ENCODE data around the gene ARHGEF39. TPM values are rescaled to one million over a fixed set of nuclear protein-coding genes. Genes with fewer than 3 reads are reported as not detected.
"Not testable (repeated sequence)": the region's sequence is repeated elsewhere in the genome, so short reads cannot be mapped to it uniquely, and the experiment has no call there.

Gene ARHGEF39
- total RNA-seq, 6 experiments from 2014 or later, result 0.11 to 3.6 (median 0.43) TPM

- H3K36me3 ChIP-seq, result no peaks in the 10 kb centered on the region
- TF ChIP-seq CTCF (IDR thresholded peaks at IDR 0.05), result peak; percentile 95 to 98 (median 98)
- peak; percentile 88 for TF ChIP-seq POLR2A (IDR thresholded peaks at IDR 0.05)
- no peaks in the 10 kb centered on the region for H3K4me1 ChIP-seq
- intact Hi-C loops (cut with DNase I), result no loop called here
- H3K27me3 ChIP-seq, result no peaks in the 10 kb centered on the region
- peak; percentile 97 to 99 (median 98) for ATAC-seq
- 2% methylated on average over 13 of the region's 58 CpGs for WGBS (ENCODE audit: insufficient coverage, low coverage, low lambda C conversion rate, missing lambda C conversion rate)
- H3K9me3 ChIP-seq, result no peaks in the 10 kb centered on the region
- peak overlapping the region; percentile 67 to 80 (median 75) for H3K27ac ChIP-seq
- peak overlapping the region; percentile 50 to 73 (median 57) for H3K4me3 ChIP-seq
- DNase-seq, result peak; percentile 93 to 94 (median 94)
Observed at GRCh38 chr9:35646533-35647265, 18.3 kb downstream of the ARHGEF39 start.

GRCh38 chr9:35646153-35646532 lies 18.9 kb downstream of the ARHGEF39 start:
- intact Hi-C loops (cut with DNase I), result no loop called here
- H3K4me1 ChIP-seq, result no peaks in the 10 kb centered on the region
- 0% methylated on average over 8 of the region's 11 CpGs for WGBS (ENCODE audit: insufficient coverage, low coverage, low lambda C conversion rate, missing lambda C conversion rate)
- TF ChIP-seq POLR2A (IDR thresholded peaks at IDR 0.05) (no peak), CTCF (IDR thresholded peaks at IDR 0.05) (no peak)
- DNase-seq, result peak in 1 of 3 donors; percentile 34
- no peaks in the 10 kb centered on the region for H3K9me3 ChIP-seq
- H3K4me3 ChIP-seq, result peak overlapping the region; percentile 50 to 73 (median 57)
- no peaks in the 10 kb centered on the region for H3K27me3 ChIP-seq
- ATAC-seq, result peak; percentile 23 to 31 (median 28)
- no peaks in the 10 kb centered on the region for H3K36me3 ChIP-seq
- peak overlapping the region; percentile 67 to 80 (median 75) for H3K27ac ChIP-seq

GRCh38 chr9:35645736-35646135 lies 19.3 kb downstream of the ARHGEF39 start:
- H3K27me3 ChIP-seq; intact Hi-C loops (cut with DNase I); H3K4me1 ChIP-seq; H3K9me3 ChIP-seq; H3K36me3 ChIP-seq; DNase-seq; ATAC-seq: not testable (repeated sequence)
- Histone ChIP-seq H3K4me3 (peak overlapping the region in 1 of 3 donors; percentile 73), H3K27ac (peak overlapping the region; percentile 67 to 80 (median 75))
- WGBS (ENCODE audit: insufficient coverage, low coverage, low lambda C conversion rate, missing lambda C conversion rate), result 44% methylated on average over 10 of the region's 10 CpGs

- no peaks in the 10 kb centered on the region for H3K36me3 ChIP-seq
- H3K27ac ChIP-seq, result no peak overlapping the region
- no peaks in the 10 kb centered on the region for H3K9me3 ChIP-seq
- 91% methylated on average over 6 of the region's 12 CpGs for WGBS (ENCODE audit: insufficient coverage, low coverage, low lambda C conversion rate, missing lambda C conversion rate)
- no peak overlapping the region for H3K4me3 ChIP-seq
- ATAC-seq (no peak), DNase-seq (no peak)
- intact Hi-C loops (cut with DNase I), result no loop called here
- no peaks in the 10 kb centered on the region for H3K27me3 ChIP-seq
- TF ChIP-seq CTCF (IDR thresholded peaks at IDR 0.05) (no peak), POLR2A (IDR thresholded peaks at IDR 0.05) (no peak)
- no peaks in the 10 kb centered on the region for H3K4me1 ChIP-seq
Observed at GRCh38 chr9:35643046-35643445, 21.9 kb downstream of the ARHGEF39 start.

GRCh38 chr9:35641478-35641877 lies 23.5 kb downstream of the ARHGEF39 start:
- H3K4me3 ChIP-seq; H3K27ac ChIP-seq; H3K27me3 ChIP-seq; H3K9me3 ChIP-seq; DNase-seq; intact Hi-C loops (cut with DNase I); H3K36me3 ChIP-seq; ATAC-seq; H3K4me1 ChIP-seq: not testable (repeated sequence)
- WGBS (ENCODE audit: insufficient coverage, low coverage, low lambda C conversion rate, missing lambda C conversion rate), result 73% methylated on average over 3 of the region's 3 CpGs

GRCh38 chr9:35640431-35640830 lies 24.6 kb downstream of the ARHGEF39 start:
- ATAC-seq; H3K9me3 ChIP-seq; H3K4me1 ChIP-seq; H3K4me3 ChIP-seq; H3K36me3 ChIP-seq; H3K27ac ChIP-seq; DNase-seq; H3K27me3 ChIP-seq; intact Hi-C loops (cut with DNase I): not testable (repeated sequence)
- 97% methylated on average over 6 of the region's 15 CpGs for WGBS (ENCODE audit: insufficient coverage, low coverage, low lambda C conversion rate, missing lambda C conversion rate)
